Body of pancreas (tissue), 4 donors: ENCODE measurements around the gene VOPP1. TPM values are rescaled to one million over a fixed set of nuclear protein-coding genes. Genes with fewer than 3 reads are reported as not detected.

Source experiments
- ATAC-seq: fragments of 150-250 bp; one replicate; pipeline ENCODE4 v1.9.1; 2016
- DNase-seq, 4 donors: peaks; one replicate each; pipeline ENCODE4 v3.0.0-alpha.2; 2019
- H3K27ac ChIP-seq, 4 donors: fragments of 200-600 bp; sonication (generic); 1 replicate in 3 of 4; 2 replicates in 1 of 4; pipeline versions ENCODE4 v1.5.1 to v1.6.1; 2016 to 2019; ENCODE audit warnings: mild to moderate bottlenecking in 1 of 4, mixed read lengths in 1 of 4, moderate library complexity in 1 of 4
- H3K27me3 ChIP-seq, 2 donors: fragments of 200-600 bp; sonication (generic); one replicate each; pipeline ENCODE4 v1.6.0; 2016; ENCODE audit warnings: mild to moderate bottlenecking in 1 of 2
- H3K36me3 ChIP-seq, 2 donors: fragments of 200-600 bp; sonication (generic); replicated peaks in 1 of 2; 2 replicates each; pipeline ENCODE4 v1.5.1; 2016; ENCODE audit warnings: low read depth in 2 of 2; ENCODE audit not compliant: insufficient read depth in 1 of 2
- H3K4me1 ChIP-seq: fragments of 200-600 bp; sonication (generic); one replicate; pipeline ENCODE4 v1.6.0; 2016
- H3K4me3 ChIP-seq, 2 donors: fragments of 200-600 bp; sonication (generic); 1 replicate in 1 of 2; 2 replicates in 1 of 2; pipeline ENCODE4 v1.5.1; 2016 to 2019
- H3K9me3 ChIP-seq, 3 donors: fragments of 200-600 bp; sonication (generic); 1 replicate in 2 of 3; 2 replicates in 1 of 3; pipeline ENCODE4 v1.5.1; 2016
- CTCF ChIP-seq, 7 experiments: fragments of 450-650 bp in 4 of 7; fragments of 200-600 bp in 3 of 7; sonication (generic) in 3 of 7; IDR thresholded peaks; one replicate each; pipeline ENCODE4 v1.5.1; 2016 to 2019; ENCODE audit warnings: antibody characterized with exemption in 7 of 7
- POLR2A ChIP-seq, 3 donors: fragments of 450-650 bp; IDR thresholded peaks; one replicate each; pipeline ENCODE4 v1.6.1; 2016; ENCODE audit warnings: antibody characterized with exemption in 3 of 3, mild to moderate bottlenecking in 2 of 3
- WGBS, 2 donors: methylation state at CpG; one replicate each; pipeline ENCODE4 v1.1.5; 2017; 5-methylcytosine and 5-hydroxymethylcytosine counted together
- intact Hi-C: fragments of 100-400 bp; cut with DNase I; formaldehyde crosslinking; loops from one replicate; pipeline ENCODE4 v1.15.1; 2023
- total RNA-seq, 2 donors: library from RNA; depleted of rRNA; stranded (reverse); fragments of >200 nt; gene quantifications; one replicate each; pipeline ENCODE4 v1.1.0, GENCODE V29; 2016

VOPP1 gene
- total RNA-seq, 2 donors from 2014 or later = 25.1 to 30.6 TPM

GRCh38 chr7:55483046-55483445, 89.3 kb downstream of the VOPP1 start:
- TF ChIP-seq POLR2A (IDR thresholded peaks at IDR 0.05) = no peak
- no peak for TF ChIP-seq CTCF (IDR thresholded peaks at IDR 0.05)
- 94 to 96% methylated on average over 6 of the region's 6 CpGs for WGBS, 2 donors
- Histone ChIP-seq H3K36me3 (no peaks in the 10 kb centered on the region), H3K27me3 (no peaks in the 10 kb centered on the region), H3K27ac (no peak overlapping the region), H3K9me3 (no peaks in the 10 kb centered on the region), H3K4me3 (no peak overlapping the region), H3K4me1 (no peaks in the 10 kb centered on the region)
- DNase-seq (no peak), ATAC-seq (no peak)
- intact Hi-C loops = loop anchor here (10.0 kb wide), 1 partner anchor 58 kb away; no protein-coding TSS in a partner anchor

- 88 to 96% methylated on average over 2 of the region's 2 CpGs for WGBS, 2 donors
- Histone ChIP-seq H3K4me3 (no peak overlapping the region), H3K27ac (no peak overlapping the region), H3K4me1 (no peaks in the 10 kb centered on the region), H3K9me3 (no peaks in the 10 kb centered on the region), H3K36me3 (no peaks in the 10 kb centered on the region), H3K27me3 (no peaks in the 10 kb centered on the region)
- no peak for DNase-seq
- intact Hi-C loops = loop anchor here (10.0 kb wide), 1 partner anchor 56 kb away; no protein-coding TSS in a partner anchor
- no peak for ATAC-seq
- TF ChIP-seq POLR2A (IDR thresholded peaks at IDR 0.05) (no peak), CTCF (IDR thresholded peaks at IDR 0.05) (no peak)
Measured at GRCh38 chr7:55481155-55481554, 91.1 kb downstream of the VOPP1 start.

GRCh38 chr7:55478700-55479099, 93.6 kb downstream of the VOPP1 start:
- Histone ChIP-seq H3K4me1 (no peaks in the 10 kb centered on the region), H3K9me3 (no peaks in the 10 kb centered on the region), H3K27me3 (no peaks in the 10 kb centered on the region), H3K4me3 (no peak overlapping the region), H3K27ac (no peak overlapping the region), H3K36me3 (no peaks in the 10 kb centered on the region)
- 77% methylated on average over 6 of the region's 6 CpGs for WGBS, 2 donors
- no peak for ATAC-seq
- no peak for DNase-seq
- no peak for TF ChIP-seq POLR2A (IDR thresholded peaks at IDR 0.05)
- TF ChIP-seq CTCF (IDR thresholded peaks at IDR 0.05) = no peak
- intact Hi-C loops = no loop called here

GRCh38 chr7:55477781-55478374, 94.4 kb downstream of the VOPP1 start:
- 78 to 89% methylated on average over 13 of the region's 13 CpGs for WGBS, 2 donors
- Histone ChIP-seq H3K27me3 (no peaks in the 10 kb centered on the region), H3K36me3 (no peaks in the 10 kb centered on the region), H3K4me3 (no peak overlapping the region), H3K4me1 (no peaks in the 10 kb centered on the region), H3K27ac (no peak overlapping the region), H3K9me3 (no peaks in the 10 kb centered on the region)
- intact Hi-C loops = no loop called here
- no peak for ATAC-seq
- no peak for DNase-seq
- TF ChIP-seq POLR2A (IDR thresholded peaks at IDR 0.05) (no peak), CTCF (IDR thresholded peaks at IDR 0.05) (no peak)
